Psoas muscle (tissue), 8 donors: Measurements from ENCODE around the gene NADK2. TPM values are rescaled to one million over a fixed set of nuclear protein-coding genes. Genes with fewer than 3 reads are reported as not detected.

Experiments
- ATAC-seq, 4 donors: fragments of 200-7000 bp; cut with Tn5 transposase; one replicate each; pipeline ENCODE4 v1.9.1; 2020; ENCODE audit warnings: moderate library complexity in 3 of 4, mild to moderate bottlenecking in 2 of 4
- DNase-seq, 2 donors: peaks; one replicate each; pipeline ENCODE4 v3.0.0-alpha.2; 2020
- H3K27ac ChIP-seq: fragments of 200-600 bp; one replicate; pipeline ENCODE4 v1.8.0; 2022
- H3K27me3 ChIP-seq, 3 donors: fragments of 200-600 bp in 1 of 3; one replicate each; pipeline versions ENCODE4 v1.6.1 to v1.8.0; 2013 to 2022; ENCODE audit warnings: low read length in 2 of 3, mild to moderate bottlenecking in 2 of 3, moderate library complexity in 1 of 3; ENCODE audit not compliant: insufficient read depth in 3 of 3
- H3K36me3 ChIP-seq, 2 donors: fragments of 200-600 bp in 1 of 2; one replicate each; pipeline versions ENCODE4 v1.6.1 to v1.8.0; 2013 to 2022; ENCODE audit warnings: low read depth in 1 of 2, mild to moderate bottlenecking in 1 of 2, moderate library complexity in 1 of 2; ENCODE audit not compliant: insufficient read depth in 1 of 2
- H3K4me1 ChIP-seq: fragments of 200-600 bp; one replicate; pipeline ENCODE4 v1.8.0; 2022
- H3K4me3 ChIP-seq: fragments of 200-600 bp; one replicate; pipeline ENCODE4 v1.8.0; 2022; ENCODE audit warnings: mild to moderate bottlenecking
- H3K9me3 ChIP-seq: fragments of 200-600 bp; one replicate; pipeline ENCODE4 v1.8.0; 2022
- WGBS, 3 donors: extraction: QIAGEN DNeasy Blood & Tissue Kit; methylation state at CpG; one replicate each; pipeline versions ENCODE4 v1.1.6 to v1.1.7; 2013; 5-methylcytosine and 5-hydroxymethylcytosine counted together
- intact Hi-C, 2 donors: fragments of 100-400 bp; cut with DNase I; formaldehyde crosslinking; loops; one replicate each; pipeline versions ENCODE4 v1.11.0 to v1.14.2; 2022
- polyA plus RNA-seq, 3 donors: library from polyadenylated mRNA; stranded (reverse); fragments of 200-250 nt; gene quantifications; one replicate each; pipeline ENCODE4 v1.2.3, GENCODE V29; 2013
- total RNA-seq, 4 donors: library from RNA; stranded (reverse); fragmentation: NEBNext Ultra II Directional in 2 of 4; extraction: Animal tissue kit (Norgen Biotek cat#: 25700) in 2 of 4; gene quantifications; one replicate each; pipeline versions ENCODE4 v1.2.1 to v1.2.4, GENCODE V29; 2021 to 2023
- TF ChIP-seq, protein P1 (sequence below): fragments of 200-600 bp; IDR thresholded peaks from one replicate; pipeline ENCODE4 v1.8.0; 2022; ENCODE audit warnings: antibody characterized with exemption
- donor health status: healthy with polysubstance abuse.
- donor health status: DM: no; HTN: no; CAD: no; lungs with moderate emphysema.
- donor health status: Bipolar disorder and iron deficiency.
- donor health status: healthy.
- donor health status: DM: yes; HTN: yes; CAD: no.
- donor health status: DM: no; HTN: no; CAD: no.
- donor health status: DM: no; HTN: no; CAD: no.
- donor health status: DM: yes; HTN: yes; CAD: no.

Gene NADK2
- total and polyA plus RNA-seq, 7 donors: 13.4 to 46.6 (median 31.7) TPM

DNA sequence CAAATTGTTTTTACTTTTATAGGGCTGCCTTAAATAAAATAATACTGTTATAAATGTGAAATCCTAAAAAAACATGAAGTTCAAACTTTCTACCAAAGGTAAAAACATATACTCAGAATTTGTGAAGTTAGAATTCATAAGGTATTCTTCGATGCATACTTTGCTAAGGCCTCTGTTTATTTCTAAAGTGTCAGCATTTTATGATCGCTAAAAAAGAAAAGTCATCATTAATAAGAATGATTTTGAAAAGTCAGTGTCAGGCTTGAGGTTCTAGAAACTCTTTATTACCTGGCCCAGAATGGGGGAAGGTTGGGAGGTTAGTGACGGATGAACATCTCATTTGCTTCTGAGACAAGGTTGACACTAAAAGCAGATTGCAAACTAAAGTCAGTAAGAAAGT, 26.2 kb upstream of the NADK2 start:
- Histone ChIP-seq H3K9me3 (no peaks in the 10 kb centered on the region), H3K36me3 (no peaks in the 10 kb centered on the region), H3K4me3 (no peak overlapping the region), H3K27me3 (no peaks in the 10 kb centered on the region), H3K4me1 (no peaks in the 10 kb centered on the region), H3K27ac (no peak overlapping the region)
- DNase-seq (no peak), ATAC-seq (no peak)
- WGBS, 3 donors: 96 to 99% (median 98%) methylated on average over 3 of the region's 3 CpGs
- TF ChIP-seq, protein P1, sequence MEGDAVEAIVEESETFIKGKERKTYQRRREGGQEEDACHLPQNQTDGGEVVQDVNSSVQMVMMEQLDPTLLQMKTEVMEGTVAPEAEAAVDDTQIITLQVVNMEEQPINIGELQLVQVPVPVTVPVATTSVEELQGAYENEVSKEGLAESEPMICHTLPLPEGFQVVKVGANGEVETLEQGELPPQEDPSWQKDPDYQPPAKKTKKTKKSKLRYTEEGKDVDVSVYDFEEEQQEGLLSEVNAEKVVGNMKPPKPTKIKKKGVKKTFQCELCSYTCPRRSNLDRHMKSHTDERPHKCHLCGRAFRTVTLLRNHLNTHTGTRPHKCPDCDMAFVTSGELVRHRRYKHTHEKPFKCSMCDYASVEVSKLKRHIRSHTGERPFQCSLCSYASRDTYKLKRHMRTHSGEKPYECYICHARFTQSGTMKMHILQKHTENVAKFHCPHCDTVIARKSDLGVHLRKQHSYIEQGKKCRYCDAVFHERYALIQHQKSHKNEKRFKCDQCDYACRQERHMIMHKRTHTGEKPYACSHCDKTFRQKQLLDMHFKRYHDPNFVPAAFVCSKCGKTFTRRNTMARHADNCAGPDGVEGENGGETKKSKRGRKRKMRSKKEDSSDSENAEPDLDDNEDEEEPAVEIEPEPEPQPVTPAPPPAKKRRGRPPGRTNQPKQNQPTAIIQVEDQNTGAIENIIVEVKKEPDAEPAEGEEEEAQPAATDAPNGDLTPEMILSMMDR: no peak
- intact Hi-C loops: loop anchor here (5.0 to 10.0 kb wide), 2 partner anchors 34 to 427 kb away; partner anchors contain the start of gene RANBP3L (in 1 of the 2)

DNA sequence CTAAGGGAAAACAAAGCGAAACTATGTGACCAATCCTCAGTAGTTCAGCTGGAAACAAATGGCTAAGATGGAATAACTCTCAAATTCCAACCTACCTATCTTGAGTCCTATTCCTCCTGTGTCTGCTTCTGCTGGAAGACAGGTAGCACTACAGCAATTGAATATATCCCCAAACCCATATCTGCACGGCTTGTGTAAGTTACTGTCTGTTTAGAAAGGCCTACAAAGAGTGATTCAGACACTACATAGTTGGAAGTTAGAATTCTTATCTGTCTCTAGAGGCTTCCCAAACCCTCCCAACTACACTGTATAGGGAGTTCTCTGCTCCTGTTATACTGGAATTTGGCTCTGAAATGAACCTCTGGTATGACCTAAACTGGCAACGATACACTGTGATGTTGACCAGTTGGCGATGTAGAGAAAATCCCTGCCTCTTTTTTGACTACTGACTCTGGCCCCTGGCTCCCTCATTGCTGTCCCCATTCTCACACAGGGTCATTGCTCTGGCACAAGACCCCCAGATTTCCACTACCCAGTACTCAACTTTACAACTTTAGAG, 22.6 kb upstream of the NADK2 start:
- WGBS, 3 donors: 79 to 85% (median 85%) methylated on average over 4 of the region's 4 CpGs
- intact Hi-C loops: loop anchor here (5.0 to 10.0 kb wide), 2 partner anchors 431 to 433 kb away; no protein-coding TSS in a partner anchor
- ATAC-seq: no peak
- Histone ChIP-seq H3K9me3 (no peaks in the 10 kb centered on the region), H3K36me3 (no peaks in the 10 kb centered on the region), H3K27me3 (no peaks in the 10 kb centered on the region), H3K4me1 (no peaks in the 10 kb centered on the region), H3K4me3 (no peak overlapping the region), H3K27ac (no peak overlapping the region)
- no peak for DNase-seq
- TF ChIP-seq, protein P1: no peak

GRCh38 chr5:36261186-36261585, 19.5 kb upstream of the NADK2 start:
- intact Hi-C loops: loop anchor here (5.0 to 10.0 kb wide), 2 partner anchors 434 to 436 kb away; no protein-coding TSS in a partner anchor
- Histone ChIP-seq H3K9me3 (no peaks in the 10 kb centered on the region), H3K4me1 (no peaks in the 10 kb centered on the region), H3K27me3 (no peaks in the 10 kb centered on the region), H3K27ac (no peak overlapping the region), H3K4me3 (no peak overlapping the region), H3K36me3 (no peaks in the 10 kb centered on the region)
- no peak for DNase-seq
- WGBS, 3 donors: 82 to 88% (median 83%) methylated on average over 6 of the region's 6 CpGs
- ATAC-seq: no peak
- TF ChIP-seq, protein P1: no peak

GRCh38 chr5:36253575-36253974, 11.8 kb upstream of the NADK2 start:
- TF ChIP-seq, protein P1: no peak

More at GRCh38 chr5:36253575-36253974, 11.8 kb upstream of the NADK2 start:
- Histone ChIP-seq H3K9me3 (no peaks in the 10 kb centered on the region), H3K27ac (no peak overlapping the region), H3K4me3 (no peak overlapping the region), H3K36me3 (no peaks in the 10 kb centered on the region), H3K4me1 (no peaks in the 10 kb centered on the region), H3K27me3 (no peaks in the 10 kb centered on the region)
- no peak for DNase-seq
- no peak for ATAC-seq
- intact Hi-C loops: no loop called here
- WGBS, 3 donors: 69 to 94% (median 69%) methylated on average over 4 of the region's 4 CpGs
